RWPE1 (cell line): ENCODE measurements around the gene GRIK4.

Experiments
- CTCF ChIA-PET: fragments of 350-600 bp; sonication (Branson Sonifier 250); formaldehyde crosslinking; extraction: SDS; loops from one replicate; lab custom pipeline; 2021; lab: Yijun Ruan, JAX
- POLR2A ChIA-PET: fragments of 400-600 bp; formaldehyde crosslinking; extraction: SDS; loops from one replicate; lab custom pipeline; 2020; ENCODE audit warnings: antibody characterized with exemption; ENCODE audit not compliant: low non-redundant PET; lab: Yijun Ruan, JAX
- DNase-seq: peaks from one replicate; pipeline ENCODE4 v3.0.0; 2012; ENCODE audit warnings: low spot score
- H3K27ac ChIP-seq: fragments of 450-650 bp; 2 replicates; pipeline ENCODE4 v1.5.1; 2017
- TF ChIP-seq, protein P1 (sequence below): fragments of 450-650 bp; conservative IDR thresholded peaks from 2 replicates; pipeline ENCODE4 v1.5.1; 2017; ENCODE audit warnings: low read depth, mild to moderate bottlenecking

The GRIK4 gene

DNA sequence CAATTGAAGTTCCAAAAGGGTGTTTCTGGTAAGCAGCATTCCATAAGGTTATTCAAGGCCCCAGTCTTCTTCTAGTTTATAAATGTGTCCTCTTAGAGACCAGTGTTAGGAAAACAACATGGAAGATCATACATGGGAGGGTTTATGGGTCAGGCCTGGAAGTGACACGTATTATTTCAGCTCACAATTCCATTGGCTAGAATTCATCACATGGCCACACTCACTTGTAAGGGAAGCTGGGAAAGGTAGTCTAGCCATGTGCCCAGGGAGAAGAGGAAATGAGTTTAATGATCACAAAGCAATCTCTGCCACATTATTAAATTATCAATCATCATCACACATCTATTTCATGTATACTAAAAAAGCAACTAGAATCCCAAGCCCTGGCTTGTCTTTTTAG is 330.6 kb downstream of the GRIK4 start:
- DNase-seq: no peak
- POLR2A ChIA-PET: no interaction called here
- CTCF ChIA-PET: no interaction called here
- TF ChIP-seq, protein P1, sequence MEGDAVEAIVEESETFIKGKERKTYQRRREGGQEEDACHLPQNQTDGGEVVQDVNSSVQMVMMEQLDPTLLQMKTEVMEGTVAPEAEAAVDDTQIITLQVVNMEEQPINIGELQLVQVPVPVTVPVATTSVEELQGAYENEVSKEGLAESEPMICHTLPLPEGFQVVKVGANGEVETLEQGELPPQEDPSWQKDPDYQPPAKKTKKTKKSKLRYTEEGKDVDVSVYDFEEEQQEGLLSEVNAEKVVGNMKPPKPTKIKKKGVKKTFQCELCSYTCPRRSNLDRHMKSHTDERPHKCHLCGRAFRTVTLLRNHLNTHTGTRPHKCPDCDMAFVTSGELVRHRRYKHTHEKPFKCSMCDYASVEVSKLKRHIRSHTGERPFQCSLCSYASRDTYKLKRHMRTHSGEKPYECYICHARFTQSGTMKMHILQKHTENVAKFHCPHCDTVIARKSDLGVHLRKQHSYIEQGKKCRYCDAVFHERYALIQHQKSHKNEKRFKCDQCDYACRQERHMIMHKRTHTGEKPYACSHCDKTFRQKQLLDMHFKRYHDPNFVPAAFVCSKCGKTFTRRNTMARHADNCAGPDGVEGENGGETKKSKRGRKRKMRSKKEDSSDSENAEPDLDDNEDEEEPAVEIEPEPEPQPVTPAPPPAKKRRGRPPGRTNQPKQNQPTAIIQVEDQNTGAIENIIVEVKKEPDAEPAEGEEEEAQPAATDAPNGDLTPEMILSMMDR: no peak
- no peak overlapping the region for H3K27ac ChIP-seq

DNA sequence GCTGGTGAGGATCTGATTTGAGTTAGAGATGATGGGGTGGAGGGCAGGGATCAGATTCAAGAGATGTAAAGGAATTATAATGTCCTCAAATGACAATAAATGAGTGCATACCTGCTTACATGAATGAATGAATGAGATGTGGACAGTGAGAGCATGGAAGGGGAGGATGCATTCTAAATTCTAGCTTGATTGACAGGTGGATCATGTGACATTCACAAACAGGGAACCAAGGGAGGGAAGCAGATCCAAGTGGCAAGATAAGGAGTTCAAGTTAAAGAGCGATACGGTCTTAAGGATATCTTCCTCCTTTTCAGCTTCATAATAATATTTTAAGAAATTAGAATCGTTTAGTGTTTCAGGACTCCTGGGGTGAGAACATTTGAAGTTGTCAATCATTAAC is 341.9 kb downstream of the GRIK4 start:
- H3K27ac ChIP-seq: no peak overlapping the region
- ChIA-PET CTCF (interaction anchor here (0.6 kb wide), 1 partner anchor 17 kb away, joined by 3 read pairs; no protein-coding TSS in a partner anchor), POLR2A (no interaction called here)
- TF ChIP-seq, protein P1: no peak
- no peak for DNase-seq

DNA sequence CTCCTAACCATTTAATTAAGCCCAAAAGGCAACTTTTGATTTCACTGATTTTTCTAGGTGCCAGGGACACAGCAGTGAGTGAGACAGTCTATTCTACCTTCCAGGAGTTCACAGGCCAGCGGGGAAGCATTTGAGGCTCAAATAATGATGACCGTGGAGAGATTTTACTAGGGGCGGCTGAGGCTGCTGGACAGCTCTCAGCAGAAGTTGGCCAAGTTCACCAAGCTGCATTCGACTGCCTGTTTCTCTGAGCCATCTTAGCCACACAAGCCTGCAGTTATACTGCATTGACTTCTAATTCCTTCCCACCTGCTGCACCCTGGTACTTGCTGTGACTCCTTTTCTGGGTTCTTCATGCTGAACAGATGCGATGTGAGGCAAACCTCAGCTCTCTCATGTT is 343.4 kb downstream of the GRIK4 start:
- DNase-seq: no peak
- ChIA-PET CTCF (interaction anchor here (0.6 kb wide), 1 partner anchor 30 kb away, joined by 4 read pairs; no protein-coding TSS in a partner anchor), POLR2A (no interaction called here)
- TF ChIP-seq, protein P1: no peak
- no peak overlapping the region for H3K27ac ChIP-seq

DNA sequence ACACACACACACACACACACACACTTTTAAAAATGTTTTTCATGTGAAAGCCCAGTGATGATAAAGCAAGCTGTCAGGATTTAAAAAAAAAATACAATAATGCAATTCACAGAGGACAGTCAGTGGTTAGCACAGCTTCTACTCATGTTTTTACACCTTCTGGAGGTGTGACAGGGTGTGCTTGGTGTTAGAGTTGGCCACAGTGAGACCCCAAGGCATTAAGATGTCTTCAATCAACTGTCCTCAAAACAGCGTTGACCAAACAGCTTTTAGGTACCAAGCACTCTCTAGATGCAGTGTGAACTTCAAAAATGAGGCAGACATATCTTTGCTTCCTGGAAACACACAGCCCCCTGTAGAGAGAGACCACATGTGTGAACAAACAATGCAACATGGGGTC is 346.0 kb downstream of the GRIK4 start:
- TF ChIP-seq, protein P1: no peak
- CTCF ChIA-PET: interaction anchor here (0.7 to 1.2 kb wide), 2 partner anchors 37 to 346 kb away, joined by 3 to 5 read pairs; partner anchors contain the start of gene GRIK4
- DNase-seq: no peak
- POLR2A ChIA-PET: no interaction called here
- no peak overlapping the region for H3K27ac ChIP-seq

DNA sequence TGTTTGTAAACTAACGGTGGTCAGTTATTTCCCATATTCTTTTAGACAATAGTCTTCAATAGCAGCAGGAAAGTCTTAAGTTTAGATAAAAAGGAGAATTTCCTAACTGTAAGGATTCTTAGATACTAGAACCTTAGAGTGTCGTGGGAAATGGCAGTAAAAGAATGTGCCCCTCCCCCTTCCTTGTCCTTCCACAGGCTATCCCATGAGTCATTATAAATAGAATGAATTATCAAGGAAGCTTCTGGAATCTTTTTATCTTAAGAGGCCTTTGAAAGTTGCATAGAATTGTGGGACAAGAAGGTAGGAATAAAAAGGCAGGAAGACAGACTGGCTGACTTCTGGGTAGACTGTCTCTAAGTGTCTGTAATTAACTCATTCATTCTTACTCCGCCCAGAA is 347.2 kb downstream of the GRIK4 start:
- no peak for DNase-seq
- TF ChIP-seq, protein P1: no peak
- no peak overlapping the region for H3K27ac ChIP-seq
- POLR2A ChIA-PET: no interaction called here
- CTCF ChIA-PET: interaction anchor here (0.6 kb wide), 1 partner anchor 27 kb away, joined by 3 read pairs; no protein-coding TSS in a partner anchor

DNA sequence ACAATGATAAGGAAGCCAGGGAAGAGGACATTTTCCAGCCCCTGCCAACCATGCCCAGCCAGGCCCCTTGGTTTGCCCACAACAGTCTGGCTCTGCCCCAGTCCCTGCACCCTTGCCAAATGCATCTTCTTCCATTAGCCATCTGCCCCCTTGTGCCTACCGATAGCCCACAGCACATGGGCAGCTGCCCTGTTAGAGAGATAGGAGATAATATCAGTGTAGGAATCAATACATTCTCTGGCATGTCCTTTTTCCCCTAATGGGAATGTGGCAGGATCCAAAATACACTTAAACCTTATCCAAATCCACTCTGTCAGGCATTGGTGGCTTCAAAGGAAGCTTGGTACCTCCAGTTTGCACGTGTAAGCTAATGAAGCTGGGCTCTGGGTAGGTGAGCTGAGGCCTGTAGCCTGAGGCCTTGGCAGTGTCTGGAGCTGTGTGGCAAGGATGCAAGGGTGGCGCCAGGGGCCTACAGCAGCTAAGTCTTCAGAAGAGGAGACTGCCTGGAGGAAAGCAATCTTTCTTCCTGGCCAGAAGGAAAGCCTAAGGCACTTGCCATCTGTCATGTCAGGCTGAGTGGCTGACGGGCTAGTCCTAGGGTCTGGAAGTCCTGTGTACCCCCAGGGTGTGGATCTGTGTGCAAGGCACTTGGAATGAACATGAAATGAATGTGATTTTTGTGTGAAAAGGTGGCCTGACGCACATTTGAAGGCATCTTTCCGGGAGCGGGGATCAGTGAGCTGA is 348.2 kb downstream of the GRIK4 start:
- ChIA-PET CTCF (interaction anchor here (0.6 kb wide), 1 partner anchor 26 kb away, joined by 3 read pairs; no protein-coding TSS in a partner anchor), POLR2A (no interaction called here)
- DNase-seq: no peak
- TF ChIP-seq, protein P1: no peak
- H3K27ac ChIP-seq: no peak overlapping the region
